22Rv1 (cell line): Measurements from ENCODE around the gene ABCA12.

Experiments
- H3K27ac ChIP-seq: fragments of 450-650 bp; 2 replicates; pipeline ENCODE4 v1.5.1; 2017
- CTCF ChIP-seq: fragments of 450-650 bp; IDR thresholded peaks from 2 replicates; pipeline ENCODE4 v1.5.1; 2017; ENCODE audit warnings: mild to moderate bottlenecking
- ZFX ChIP-seq: fragments of 450-650 bp; IDR thresholded peaks from 2 replicates; pipeline ENCODE4 v1.6.1; 2017; ENCODE audit warnings: antibody characterized with exemption, borderline replicate concordance

ABCA12 gene

GRCh38 chr2:215052404-215052803, 86.0 kb downstream of the ABCA12 start:
- H3K27ac ChIP-seq = no peak overlapping the region
- TF ChIP-seq CTCF (no peak), ZFX (no peak)

GRCh38 chr2:215049341-215049740, 89.1 kb downstream of the ABCA12 start:
- H3K27ac ChIP-seq = no peak overlapping the region
- TF ChIP-seq CTCF (no peak), ZFX (no peak)

GRCh38 chr2:215038421-215038820, 100.0 kb downstream of the ABCA12 start:
- no peak for TF ChIP-seq CTCF
- TF ChIP-seq ZFX = no peak
- H3K27ac ChIP-seq = no peak overlapping the region

GRCh38 chr2:215036314-215036713, 102.1 kb downstream of the ABCA12 start:
- no peak overlapping the region for H3K27ac ChIP-seq
- TF ChIP-seq ZFX (no peak), CTCF (no peak)

GRCh38 chr2:215034154-215034553, 104.3 kb downstream of the ABCA12 start:
- no peak overlapping the region for H3K27ac ChIP-seq
- TF ChIP-seq ZFX (no peak), CTCF (no peak)

- no peak overlapping the region for H3K27ac ChIP-seq
- TF ChIP-seq CTCF (no peak), ZFX (no peak)
Observed at GRCh38 chr2:215032153-215032552, 106.3 kb downstream of the ABCA12 start.

GRCh38 chr2:215031321-215031720, 107.1 kb downstream of the ABCA12 start:
- no peak overlapping the region for H3K27ac ChIP-seq
- TF ChIP-seq CTCF = no peak
- no peak for TF ChIP-seq ZFX
